Lung (tissue), 12 donors: Measurements from ENCODE around the gene RNASE8. TPM values are rescaled to one million over a fixed set of nuclear protein-coding genes. Genes with fewer than 3 reads are reported as not detected.

Source experiments
- ATAC-seq: fragments of 200-7000 bp; cut with Tn5 transposase; one replicate; pipeline ENCODE4 v1.9.1; 2020; ENCODE audit warnings: moderate number of reproducible peaks; ENCODE audit not compliant: insufficient read depth, low FRiP score
- DNase-seq, 3 donors: peaks; one replicate each; pipeline ENCODE4 v3.0.0-alpha.2; 2013 to 2017
- H3K27ac ChIP-seq, 2 donors: one replicate each; pipeline ENCODE4 v1.5.1; 2013; ENCODE audit warnings: mild to moderate bottlenecking in 2 of 2, moderate library complexity in 2 of 2, control low read depth in 1 of 2, inconsistent platforms in 1 of 2, low read depth in 1 of 2, low read length in 1 of 2
- H3K27me3 ChIP-seq, 3 donors: one replicate each; pipeline ENCODE4 v1.5.1; 2013; ENCODE audit warnings: low read length in 2 of 3; ENCODE audit not compliant: control insufficient read depth in 3 of 3, insufficient read depth in 3 of 3
- H3K36me3 ChIP-seq, 4 donors: one replicate each; pipeline ENCODE4 v1.5.1; 2013; ENCODE audit warnings: low read length in 4 of 4, mild to moderate bottlenecking in 1 of 4, moderate library complexity in 1 of 4; ENCODE audit not compliant: control insufficient read depth in 4 of 4, insufficient read depth in 4 of 4
- H3K4me1 ChIP-seq, 5 donors: one replicate each; pipeline ENCODE4 v1.5.1; 2013; ENCODE audit warnings: low read length in 5 of 5, mild to moderate bottlenecking in 2 of 5, moderate library complexity in 1 of 5; ENCODE audit not compliant: control insufficient read depth in 5 of 5, insufficient read depth in 5 of 5
- H3K4me3 ChIP-seq: one replicate; pipeline ENCODE4 v1.5.1; 2013; ENCODE audit warnings: mild to moderate bottlenecking, control low read depth, moderate library complexity
- H3K9ac ChIP-seq, 2 donors: one replicate each; pipeline ENCODE4 v1.5.1; 2013; ENCODE audit warnings: low read length in 2 of 2, control low read depth in 1 of 2; ENCODE audit not compliant: insufficient read depth in 1 of 2
- H3K9me3 ChIP-seq, 4 donors: one replicate each; pipeline ENCODE4 v1.5.1; 2013; ENCODE audit warnings: low read length in 3 of 4, mild to moderate bottlenecking in 1 of 4, moderate library complexity in 1 of 4; ENCODE audit not compliant: control insufficient read depth in 4 of 4, insufficient read depth in 3 of 4
- WGBS, 2 donors: extraction: QIAGEN DNeasy Blood & Tissue Kit; methylation state at CpG; one replicate each; pipeline ENCODE4 v1.1.7; 2013; 5-methylcytosine and 5-hydroxymethylcytosine counted together
- polyA plus RNA-seq, 2 donors: library from polyadenylated mRNA; stranded (reverse); fragments of 200-250 nt; gene quantifications; one replicate each; pipeline ENCODE4 v1.2.1, GENCODE V29; 2013
- total RNA-seq, 2 donors: library from RNA; depleted of rRNA in 1 of 2; stranded (reverse); fragments of >200 nt in 1 of 2; gene quantifications; one replicate each; pipeline ENCODE4 v1.2.1, GENCODE V29; 2014 to 2021
- TF ChIP-seq, protein P1 (sequence below): IDR thresholded peaks from 2 replicates; pipeline ENCODE4 v1.5.1; 2012; ENCODE audit warnings: mild to moderate bottlenecking; ENCODE audit errors: control extremely low read depth, extremely low read depth
- donor health status: control.
- donor health status: control.
- donor health status: Bipolar disorder and iron deficiency.
- donor health status: healthy.
- donor health status: DM: yes; HTN: yes; CAD: no.

The RNASE8 gene
- total and polyA plus RNA-seq, 4 donors: not detected

DNA sequence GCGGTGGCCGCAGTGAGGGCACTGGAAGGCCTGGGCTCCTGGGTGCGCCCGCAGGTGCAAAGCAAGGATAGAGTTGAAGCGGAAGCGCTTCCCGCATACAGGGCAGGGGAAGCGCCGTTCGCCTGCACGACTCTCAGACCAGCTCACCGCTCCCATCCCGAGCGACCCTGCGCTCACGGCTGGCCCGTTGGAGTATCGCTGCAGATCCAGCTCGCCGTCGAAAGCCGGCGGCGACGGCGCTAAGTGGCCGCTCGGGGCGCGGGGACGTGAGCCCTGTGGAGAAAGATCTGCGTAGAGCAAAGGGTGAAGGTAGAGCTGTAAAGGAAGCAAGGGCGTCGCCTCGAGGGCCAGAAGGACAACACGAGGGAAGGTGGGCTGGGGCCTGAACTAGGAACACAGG lies 35.4 kb downstream of the RNASE8 start:
- 86 to 88% methylated on average over 36 of the region's 36 CpGs for WGBS, 2 donors
- Histone ChIP-seq H3K9me3 (peaks cover 0 to 2% (median 0%) of the 10 kb centered on the region in 4 donors), H3K36me3 (peaks cover 0 to 34% (median 11%) of the 10 kb centered on the region in 4 donors), H3K9ac (no peak overlapping the region), H3K27me3 (no peaks in the 10 kb centered on the region), H3K4me1 (peaks cover 0 to 9% (median 6%) of the 10 kb centered on the region in 5 donors), H3K4me3 (no peak overlapping the region), H3K27ac (no peak overlapping the region)
- ATAC-seq (no peak), DNase-seq (no peak)
- TF ChIP-seq, protein P1, sequence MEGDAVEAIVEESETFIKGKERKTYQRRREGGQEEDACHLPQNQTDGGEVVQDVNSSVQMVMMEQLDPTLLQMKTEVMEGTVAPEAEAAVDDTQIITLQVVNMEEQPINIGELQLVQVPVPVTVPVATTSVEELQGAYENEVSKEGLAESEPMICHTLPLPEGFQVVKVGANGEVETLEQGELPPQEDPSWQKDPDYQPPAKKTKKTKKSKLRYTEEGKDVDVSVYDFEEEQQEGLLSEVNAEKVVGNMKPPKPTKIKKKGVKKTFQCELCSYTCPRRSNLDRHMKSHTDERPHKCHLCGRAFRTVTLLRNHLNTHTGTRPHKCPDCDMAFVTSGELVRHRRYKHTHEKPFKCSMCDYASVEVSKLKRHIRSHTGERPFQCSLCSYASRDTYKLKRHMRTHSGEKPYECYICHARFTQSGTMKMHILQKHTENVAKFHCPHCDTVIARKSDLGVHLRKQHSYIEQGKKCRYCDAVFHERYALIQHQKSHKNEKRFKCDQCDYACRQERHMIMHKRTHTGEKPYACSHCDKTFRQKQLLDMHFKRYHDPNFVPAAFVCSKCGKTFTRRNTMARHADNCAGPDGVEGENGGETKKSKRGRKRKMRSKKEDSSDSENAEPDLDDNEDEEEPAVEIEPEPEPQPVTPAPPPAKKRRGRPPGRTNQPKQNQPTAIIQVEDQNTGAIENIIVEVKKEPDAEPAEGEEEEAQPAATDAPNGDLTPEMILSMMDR: no peak

DNA sequence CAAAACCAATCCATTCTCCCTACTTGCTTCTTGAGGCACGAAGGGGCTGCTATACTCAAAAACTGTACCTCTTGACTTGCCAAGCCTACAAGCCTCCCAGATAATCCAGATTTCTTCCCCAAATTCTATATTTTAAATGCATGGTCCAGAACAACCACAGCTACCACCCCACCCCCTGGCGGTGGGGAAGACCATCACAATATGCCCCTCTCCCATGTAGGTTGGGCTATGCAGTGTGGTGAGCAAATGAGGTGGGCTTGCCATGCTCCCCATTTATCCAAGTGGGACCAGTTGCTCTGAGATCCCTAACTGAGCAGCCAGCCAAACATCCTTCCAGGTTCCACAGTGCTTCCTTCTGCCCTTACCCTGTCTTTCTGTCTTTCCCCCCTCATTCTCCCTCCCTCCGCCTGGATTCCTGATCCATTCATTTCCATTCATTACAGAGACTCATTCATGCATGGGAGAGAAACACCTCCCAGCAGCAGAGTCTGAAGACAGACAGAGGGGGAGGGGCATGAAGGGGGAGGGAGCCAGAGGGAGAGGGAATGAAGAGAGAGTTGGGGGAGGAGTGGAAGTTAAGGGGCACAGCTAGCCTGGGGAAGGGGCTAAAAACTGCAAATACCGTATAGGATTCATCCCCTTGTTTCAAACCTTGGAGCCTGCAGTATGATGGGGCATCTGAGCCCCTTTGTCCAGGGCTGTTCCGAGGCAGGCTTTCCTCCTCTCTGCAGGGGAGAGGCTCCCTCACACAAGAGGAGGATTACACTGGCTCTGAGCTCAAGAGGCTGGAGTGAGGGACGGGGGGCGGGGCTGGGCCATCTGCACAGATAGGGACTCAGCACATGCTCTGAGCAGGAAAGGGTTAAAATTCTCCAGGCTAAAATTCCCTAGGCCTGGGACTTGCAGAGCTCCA lies 36.4 kb downstream of the RNASE8 start:
- 74 to 78% methylated on average over 7 of the region's 7 CpGs for WGBS, 2 donors
- DNase-seq (peak; percentile 56 to 61 (median 57)), ATAC-seq (no peak)
- Histone ChIP-seq H3K9me3 (peaks cover 0 to 2% (median 0%) of the 10 kb centered on the region in 4 donors), H3K27ac (no peak overlapping the region), H3K9ac (no peak overlapping the region), H3K36me3 (peaks cover 0 to 30% (median 8%) of the 10 kb centered on the region in 4 donors), H3K4me1 (peaks cover 0 to 14% (median 7%) of the 10 kb centered on the region in 5 donors), H3K27me3 (no peaks in the 10 kb centered on the region), H3K4me3 (no peak overlapping the region)
- TF ChIP-seq, protein P1: no peak

DNA sequence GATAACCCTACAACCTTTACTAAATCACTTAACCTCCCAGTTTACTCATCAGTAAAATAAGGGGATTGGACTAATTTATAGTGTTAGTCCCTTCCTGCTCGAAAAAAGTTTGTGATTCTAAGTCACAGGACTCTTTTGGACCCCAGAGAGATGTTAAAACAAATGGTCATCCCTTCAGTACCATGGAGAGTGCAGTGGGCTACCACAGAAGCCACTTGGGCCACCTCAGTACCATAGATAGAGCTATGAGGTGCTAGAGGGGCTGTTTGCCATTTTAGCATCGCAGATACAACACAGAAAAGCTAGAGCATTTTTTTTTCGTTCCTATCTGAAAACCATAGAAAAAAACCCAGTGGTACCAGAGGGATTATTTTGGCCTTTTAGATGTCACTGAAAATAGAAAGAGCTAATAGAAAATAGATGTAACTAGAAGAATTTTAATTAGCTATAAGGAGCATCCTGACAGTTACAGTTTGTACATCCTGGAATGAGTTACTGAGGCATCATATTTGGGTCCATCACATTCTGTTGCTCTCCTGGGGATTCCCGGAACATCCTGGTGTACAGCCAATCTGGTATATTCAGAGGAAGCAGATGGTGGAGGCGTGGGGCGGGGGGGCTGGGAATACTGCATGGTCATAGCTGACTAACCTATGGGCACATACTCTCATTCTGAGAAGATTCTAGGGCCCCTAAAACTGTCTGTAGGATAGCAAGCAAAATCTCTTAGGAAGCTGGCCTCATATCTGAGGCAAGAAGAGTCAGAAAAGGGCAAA lies 38.0 kb downstream of the RNASE8 start:
- H3K4me1 ChIP-seq: peaks cover 3 to 20% (median 13%) of the 10 kb centered on the region in 5 donors
- WGBS, 2 donors: 61 to 73% methylated on average over 6 of the region's 6 CpGs

More for the DNA sequence above, 38.0 kb downstream of the RNASE8 start:
- no peak overlapping the region for H3K9ac ChIP-seq
- peaks cover 0 to 2% (median 0%) of the 10 kb centered on the region in 4 donors for H3K9me3 ChIP-seq
- peak overlapping the region in 1 of 2 donors; percentile 42 for H3K27ac ChIP-seq
- TF ChIP-seq, protein P1: no peak
- no peak for DNase-seq
- H3K36me3 ChIP-seq: peaks cover 0 to 22% (median 0%) of the 10 kb centered on the region in 4 donors
- no peak overlapping the region for H3K4me3 ChIP-seq
- ATAC-seq: no peak
- H3K27me3 ChIP-seq: no peaks in the 10 kb centered on the region
